Measurements from ENCODE around the gene BCAS3. TPM values are rescaled to one million over a fixed set of nuclear protein-coding genes. Genes with fewer than 3 reads are reported as not detected.

Gene BCAS3
- total RNA-seq, 4 donors from 2014 or later = 42.1 to 84.7 (median 54.1) TPM

- DNase-seq (ENCODE audit: low spot score in 2 of 2) = no peak
- no peak overlapping the region for H3K4me3 ChIP-seq (ENCODE audit: low read depth, poor library complexity, severe bottlenecking)
- TF ChIP-seq POLR2A (IDR thresholded peaks at IDR 0.05) (no peak), CTCF (IDR thresholded peaks at IDR 0.05) (no peak)
- intact Hi-C loops (cut with DNase I; ENCODE audit: low total_unique reads) = no loop called here
Observed at GRCh38 chr17:60827943-60828342, 150.3 kb downstream of the BCAS3 start.

GRCh38 chr17:60832151-60832585 lies 154.5 kb downstream of the BCAS3 start:
- no peak for DNase-seq (ENCODE audit: low spot score in 2 of 2)
- TF ChIP-seq POLR2A (IDR thresholded peaks at IDR 0.05) (no peak), CTCF (IDR thresholded peaks at IDR 0.05) (no peak)
- intact Hi-C loops (cut with DNase I; ENCODE audit: low total_unique reads) = no loop called here
- no peak overlapping the region for H3K4me3 ChIP-seq (ENCODE audit: low read depth, poor library complexity, severe bottlenecking)
- whole genome bisulfite sequencing, 2 donors = 24 to 31% methylated on average over 2 of the region's 2 CpGs

GRCh38 chr17:60832631-60833030 lies 155.0 kb downstream of the BCAS3 start:
- H3K4me3 ChIP-seq (ENCODE audit: low read depth, poor library complexity, severe bottlenecking) = no peak overlapping the region
- intact Hi-C loops (cut with DNase I; ENCODE audit: low total_unique reads) = no loop called here
- no peak for TF ChIP-seq POLR2A (IDR thresholded peaks at IDR 0.05)
- TF ChIP-seq CTCF (IDR thresholded peaks at IDR 0.05) = no peak
- no peak for DNase-seq (ENCODE audit: low spot score in 2 of 2)

GRCh38 chr17:60840456-60840855 lies 162.8 kb downstream of the BCAS3 start:
- H3K4me3 ChIP-seq (ENCODE audit: low read depth, poor library complexity, severe bottlenecking) = no peak overlapping the region
- intact Hi-C loops (cut with DNase I; ENCODE audit: low total_unique reads) = no loop called here
- no peak for TF ChIP-seq CTCF (IDR thresholded peaks at IDR 0.05)
- no peak for TF ChIP-seq POLR2A (IDR thresholded peaks at IDR 0.05)
- no peak for DNase-seq (ENCODE audit: low spot score in 2 of 2)
- WGBS, 2 donors = 86 to 90% methylated on average over 3 of the region's 3 CpGs

GRCh38 chr17:60845012-60845411 lies 167.4 kb downstream of the BCAS3 start:
- no peak for DNase-seq (ENCODE audit: low spot score in 2 of 2)
- WGBS, 2 donors = 76 to 86% methylated on average over 6 of the region's 6 CpGs
- H3K4me3 ChIP-seq (ENCODE audit: low read depth, poor library complexity, severe bottlenecking) = no peak overlapping the region
- intact Hi-C loops (cut with DNase I; ENCODE audit: low total_unique reads) = no loop called here
- TF ChIP-seq CTCF (IDR thresholded peaks at IDR 0.05) (no peak), POLR2A (IDR thresholded peaks at IDR 0.05) (no peak)

GRCh38 chr17:60846175-60846574 lies 168.5 kb downstream of the BCAS3 start:
- intact Hi-C loops (cut with DNase I; ENCODE audit: low total_unique reads) = no loop called here
- H3K4me3 ChIP-seq (ENCODE audit: low read depth, poor library complexity, severe bottlenecking) = no peak overlapping the region
- WGBS, 2 donors = 89 to 93% methylated on average over 1 of the region's 1 CpG
- DNase-seq (ENCODE audit: low spot score in 2 of 2) = no peak
- TF ChIP-seq CTCF (IDR thresholded peaks at IDR 0.05) = no peak

All from lower leg skin (tissue), 4 donors.